IPS-NIHi11 (cell line): ENCODE results near the gene MS4A10.
"Not testable (repeated sequence)": the region's sequence is repeated elsewhere in the genome, so short reads cannot be mapped to it uniquely, and the experiment has no call there.

ENCODE experiments used
- DNase-seq: peaks from one replicate; pipeline ENCODE4 v3.0.0; 2012; ENCODE audit warnings: mixed read lengths, low spot score

MS4A10 gene

DNA sequence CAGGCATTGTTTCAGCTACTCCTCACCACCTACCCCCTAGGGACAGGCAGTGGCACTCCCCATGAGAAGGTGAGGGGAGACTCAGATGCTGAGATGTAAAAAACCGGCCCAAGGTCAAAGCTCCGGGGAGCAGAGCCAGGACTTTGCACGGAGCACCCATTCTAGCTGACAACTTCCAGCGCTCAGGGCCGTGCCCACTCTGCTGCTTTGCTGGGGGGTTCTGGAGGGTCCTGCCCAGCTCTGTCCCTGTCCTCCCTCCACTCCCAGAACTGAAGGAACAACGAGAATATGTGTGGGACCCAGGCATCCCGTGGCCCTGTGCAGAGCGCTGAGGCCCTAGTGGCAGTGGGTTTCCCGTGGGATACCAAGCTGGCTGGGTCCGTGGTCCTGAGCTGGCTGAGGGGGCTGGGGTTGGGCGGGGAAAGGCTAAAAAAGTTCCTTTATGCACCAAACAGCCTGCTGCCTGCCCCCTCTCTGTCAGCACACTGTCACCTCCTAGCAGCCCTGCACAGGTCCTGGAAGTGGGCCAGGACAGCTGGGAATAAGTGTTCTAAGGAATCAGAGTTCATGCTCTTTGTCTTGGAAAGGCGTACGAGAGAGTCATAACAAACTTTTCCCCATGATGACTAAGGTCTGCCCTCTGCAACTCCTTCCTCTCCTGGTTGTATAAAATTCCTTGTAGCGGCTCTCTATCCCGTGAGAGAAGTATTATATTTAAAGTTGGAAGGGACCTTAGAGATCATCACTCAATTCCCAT lies 1.9 kb downstream of the MS4A10 start:
- DNase-seq, result no peak

GRCh38 chr11:60788401-60789125 lies 3.4 kb downstream of the MS4A10 start:
- no peak for DNase-seq

GRCh38 chr11:60790726-60791125 lies 5.6 kb downstream of the MS4A10 start:
- DNase-seq, result no peak

DNA sequence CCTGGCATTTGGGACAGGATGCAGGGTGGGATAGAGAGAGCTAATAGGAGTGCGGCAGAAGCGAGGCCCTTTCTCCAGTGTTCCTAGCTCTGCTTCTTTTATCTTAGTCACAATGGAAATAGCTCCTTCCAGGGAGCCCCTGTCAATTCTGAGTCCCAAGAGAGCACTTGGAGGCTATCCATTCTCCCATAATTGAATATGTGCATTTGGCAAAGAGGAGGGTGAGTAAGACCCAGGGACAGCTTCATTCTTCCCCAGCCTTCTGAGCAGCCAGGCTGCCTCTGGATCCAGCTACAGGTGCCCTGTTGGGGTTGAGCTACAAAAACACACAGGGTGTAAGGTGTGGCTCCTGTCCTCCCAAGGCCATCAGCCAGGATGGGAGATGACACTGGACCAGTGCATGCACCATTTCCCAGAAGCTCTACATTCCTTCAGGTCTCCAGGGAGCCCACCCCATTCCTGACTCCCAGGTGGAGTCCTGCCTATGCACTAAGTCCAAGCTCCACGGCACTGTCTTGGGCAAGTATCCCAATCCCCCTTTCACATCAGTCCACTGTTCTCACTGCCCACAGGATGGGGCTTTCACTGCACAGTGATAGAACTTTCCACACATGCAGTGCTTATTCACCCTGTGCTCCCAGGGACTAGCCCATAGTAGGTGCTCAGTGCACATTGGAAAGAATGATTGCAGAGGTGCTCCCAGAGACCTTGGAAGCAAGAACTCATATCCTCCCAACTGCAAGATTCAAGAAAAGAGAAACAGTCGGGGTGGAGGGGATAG lies 6.2 kb downstream of the MS4A10 start:
- no peak for DNase-seq

DNA sequence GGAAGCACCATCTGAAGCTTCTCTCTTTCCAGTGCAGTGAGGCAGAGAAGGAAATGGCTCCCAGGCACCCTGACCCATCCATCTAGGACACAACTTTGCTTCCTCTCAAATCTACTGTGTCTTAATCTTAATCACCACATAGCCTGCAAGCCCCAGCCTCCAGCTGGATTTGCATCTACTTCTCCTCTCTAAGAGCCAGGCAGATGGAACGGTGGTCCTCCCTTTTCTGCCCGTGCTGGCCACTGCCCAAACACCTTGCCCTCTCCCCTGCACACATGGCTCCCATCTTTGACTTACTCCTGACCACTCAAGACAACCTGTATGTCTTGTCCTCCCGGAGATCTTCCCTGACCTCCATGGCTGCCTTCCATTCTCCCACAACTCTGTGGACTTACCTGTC lies 7.4 kb downstream of the MS4A10 start:
- DNase-seq, result no peak

- DNase-seq, result no peak
Measured at GRCh38 chr11:60795291-60795690, 10.2 kb downstream of the MS4A10 start.

GRCh38 chr11:60797846-60798630 lies 12.9 kb downstream of the MS4A10 start:
- no peak for DNase-seq

DNA sequence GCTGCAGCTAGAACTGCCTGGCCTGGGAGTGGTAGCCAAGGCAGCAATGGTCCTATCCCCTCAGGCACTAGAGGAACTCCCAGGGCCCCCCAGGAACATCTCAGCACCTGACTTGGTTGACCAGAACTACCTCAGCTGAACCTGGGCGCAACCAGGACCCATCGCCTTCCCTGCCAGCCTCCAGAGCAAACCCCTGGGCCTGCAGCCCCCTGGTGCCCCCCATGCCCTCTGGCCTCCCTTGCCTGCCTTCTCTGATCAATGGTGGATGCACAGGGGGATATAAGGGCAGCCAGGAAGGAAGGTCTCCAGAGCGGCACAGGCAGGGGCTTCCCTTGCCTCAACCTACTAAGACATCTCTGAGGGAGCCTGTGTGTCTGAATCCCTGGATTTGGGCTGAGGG lies 13.5 kb downstream of the MS4A10 start:
- DNase-seq, result no peak

- no peak for DNase-seq
Measured at GRCh38 chr11:60801194-60801593, 16.1 kb downstream of the MS4A10 start.

DNA sequence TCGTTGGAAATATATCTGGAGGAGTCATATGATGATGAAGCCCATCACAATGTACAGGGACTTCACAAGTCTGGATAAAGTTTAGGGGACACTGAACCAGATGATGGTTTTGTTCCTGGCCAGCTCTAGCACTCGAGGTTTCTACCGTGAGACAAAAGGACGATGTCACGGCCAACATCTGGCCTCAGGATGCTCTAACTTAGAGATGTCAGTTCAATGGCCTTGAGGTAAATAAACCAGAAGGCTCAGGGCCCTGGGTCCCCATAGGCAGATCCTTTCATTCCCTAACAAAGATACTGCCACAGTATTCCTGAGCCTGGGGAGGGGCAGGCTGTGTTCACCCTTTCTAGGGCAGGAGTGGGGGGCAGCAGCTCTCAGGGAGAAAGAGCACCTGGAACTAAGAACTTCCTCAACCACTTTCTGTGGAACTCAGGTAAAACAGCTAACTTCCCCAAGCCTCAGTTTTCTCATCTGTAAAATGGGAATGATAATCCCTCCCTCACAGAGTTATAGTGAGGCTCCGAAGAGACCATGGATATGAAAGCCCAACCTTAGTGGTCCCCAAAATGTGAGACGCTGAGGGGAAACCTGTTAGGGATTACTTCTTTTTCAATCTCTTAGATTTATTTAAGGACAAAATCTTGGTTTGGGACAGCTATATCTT lies 18.3 kb downstream of the MS4A10 start:
- no peak for DNase-seq

DNA sequence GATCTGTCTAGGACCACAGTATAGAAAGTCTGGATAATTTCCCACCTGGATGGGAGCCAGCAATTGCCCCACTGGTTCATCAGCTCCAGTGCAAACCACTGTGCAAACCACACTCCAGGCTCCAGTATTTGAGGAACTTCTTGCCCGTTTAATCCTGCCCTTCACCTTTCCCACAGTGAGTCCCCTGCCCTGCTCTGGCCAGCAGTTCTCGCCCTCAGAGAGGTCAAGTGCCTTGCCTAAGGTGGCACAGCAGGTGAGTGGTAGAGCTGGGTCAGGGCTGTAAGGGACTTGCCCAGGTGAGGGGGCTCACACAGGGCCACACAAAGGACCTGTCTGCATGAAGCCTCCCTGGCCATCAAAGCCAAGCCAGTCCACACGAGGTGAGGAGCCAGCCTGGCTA lies 24.1 kb downstream of the MS4A10 start:
- DNase-seq, result no peak

DNA sequence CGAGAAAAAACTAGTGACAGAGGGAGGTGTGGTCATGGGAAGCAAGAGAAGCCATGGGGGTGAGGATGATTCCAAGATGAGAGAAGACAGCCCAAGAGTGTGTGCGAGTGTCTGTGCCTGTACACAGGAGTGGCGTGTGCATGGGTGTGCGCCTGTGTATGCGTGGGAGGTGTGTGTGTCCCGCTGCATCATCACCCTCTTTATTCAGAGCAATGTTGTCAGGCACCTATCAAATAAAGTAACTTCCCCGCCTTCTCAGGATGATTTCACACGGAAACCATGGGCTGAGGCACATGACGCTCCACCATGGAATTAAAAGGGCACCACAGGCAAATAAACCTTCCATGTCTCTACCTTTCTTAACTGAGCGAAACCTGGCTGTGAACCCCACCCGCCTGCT lies 24.6 kb downstream of the MS4A10 start:
- no peak for DNase-seq

GRCh38 chr11:60810151-60810550 lies 25.0 kb downstream of the MS4A10 start:
- DNase-seq, result no peak

DNA sequence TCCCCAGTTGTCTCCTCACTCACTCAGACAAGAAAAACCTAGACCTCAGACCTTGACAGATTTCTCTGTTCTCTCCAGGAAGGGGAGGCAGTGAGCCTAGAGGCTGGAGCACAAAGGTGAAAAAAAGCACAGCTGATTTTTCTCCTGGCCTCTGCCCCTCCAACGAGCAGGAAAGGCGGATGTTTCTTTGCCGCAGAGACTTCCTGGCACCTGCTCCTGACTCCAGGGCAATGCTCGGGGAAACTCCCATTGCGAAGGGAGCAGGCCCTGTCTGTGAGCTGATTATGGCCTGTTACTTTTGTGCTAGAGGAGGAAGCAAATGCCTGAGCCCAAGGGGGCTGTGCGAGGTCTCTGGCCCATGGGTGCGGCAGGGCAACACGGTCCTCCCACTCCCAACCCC lies 25.4 kb downstream of the MS4A10 start:
- no peak for DNase-seq

- DNase-seq, result no peak
Measured at GRCh38 chr11:60813324-60813723, 28.2 kb downstream of the MS4A10 start.

DNA sequence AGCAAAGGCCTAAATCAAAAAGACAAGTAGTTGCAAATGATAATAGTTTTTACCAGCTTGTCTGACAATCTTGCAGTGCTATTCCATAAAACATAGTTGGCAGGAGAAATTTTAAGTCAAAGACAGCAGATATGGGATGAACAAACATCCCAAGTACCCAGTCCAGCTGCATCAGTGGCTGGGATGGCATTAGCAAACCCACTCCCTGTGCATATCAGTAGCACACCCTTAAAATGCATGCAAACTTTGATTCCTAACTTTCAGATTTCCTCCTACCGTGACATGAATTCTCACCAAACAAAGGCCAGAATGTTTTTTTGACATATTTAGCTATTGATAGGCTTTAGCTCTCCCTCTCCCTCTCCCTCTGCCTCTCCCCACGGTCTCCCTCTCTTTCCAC lies 29.0 kb downstream of the MS4A10 start:
- DNase-seq, result no peak

GRCh38 chr11:60816590-60817157 lies 31.5 kb downstream of the MS4A10 start:
- DNase-seq, result no peak

- DNase-seq, result no peak
Measured at GRCh38 chr11:60818057-60818456, 32.9 kb downstream of the MS4A10 start.

- no peak for DNase-seq
Measured at GRCh38 chr11:60821827-60822599, 36.9 kb downstream of the MS4A10 start.

- DNase-seq, result not testable (repeated sequence)
Measured at GRCh38 chr11:60823745-60824306, 38.7 kb downstream of the MS4A10 start.
